Fibroblast of lung (primary cell): Measurements from ENCODE around the gene MVB12A. TPM values are rescaled to one million over a fixed set of nuclear protein-coding genes. Genes with fewer than 3 reads are reported as not detected.

Experiments used
- DNase-seq, 2 donors: peaks; one replicate each; pipeline versions ENCODE4 v3.0.0 to v3.0.0-alpha.2; 2010; ENCODE audit warnings: low read depth in 2 of 2
- H2AFZ ChIP-seq: 2 replicates; pipeline ENCODE4 v1.5.1; 2012; ENCODE audit warnings: low read length, control low read depth, inconsistent platforms
- H3K27ac ChIP-seq: 2 replicates; pipeline ENCODE4 v1.5.1; 2011; ENCODE audit warnings: low read length, control low read depth; ENCODE audit not compliant: insufficient read depth
- H3K27me3 ChIP-seq: 2 replicates; pipeline ENCODE4 v1.5.1; 2011; ENCODE audit warnings: mild to moderate bottlenecking, low read length; ENCODE audit not compliant: control insufficient read depth, insufficient read depth
- H3K36me3 ChIP-seq: 2 replicates; pipeline ENCODE4 v1.5.1; 2011; ENCODE audit warnings: low read length; ENCODE audit not compliant: control insufficient read depth, insufficient read depth
- H3K4me1 ChIP-seq: 2 replicates; pipeline ENCODE4 v1.5.1; 2011; ENCODE audit warnings: low read length; ENCODE audit not compliant: control insufficient read depth, insufficient read depth; ENCODE audit errors: extremely low read depth
- H3K4me2 ChIP-seq: 2 replicates; pipeline ENCODE4 v1.5.1; 2011; ENCODE audit warnings: low read length, control low read depth; ENCODE audit not compliant: insufficient read depth; ENCODE audit errors: extremely low read depth
- H3K4me3 ChIP-seq, 4 experiments: fragments of 200-600 bp in 1 of 4; sonication (generic) in 1 of 4; replicated peaks in 1 of 4; 2 replicates each; pipeline ENCODE4 v1.5.1; 2011 to 2016; ENCODE audit warnings: low read length in 4 of 4, low read depth in 3 of 4, mild to moderate bottlenecking in 3 of 4, control low read depth in 2 of 4, inconsistent platforms in 1 of 4, mixed read lengths in 1 of 4; ENCODE audit not compliant: insufficient read depth in 1 of 4; ENCODE audit errors: control extremely low read depth in 1 of 4
- H3K79me2 ChIP-seq: 2 replicates; pipeline ENCODE4 v1.5.1; 2012; ENCODE audit warnings: mild to moderate bottlenecking, low read length, inconsistent platforms; ENCODE audit not compliant: control insufficient read depth, insufficient read depth
- H3K9ac ChIP-seq: 2 replicates; pipeline ENCODE4 v1.5.1; 2011; ENCODE audit warnings: mild to moderate bottlenecking, low read length, control low read depth; ENCODE audit not compliant: insufficient read depth
- H3K9me3 ChIP-seq: 2 replicates; pipeline ENCODE4 v1.5.1; 2012; ENCODE audit warnings: low read depth, low read length; ENCODE audit not compliant: control insufficient read depth, insufficient read depth
- H4K20me1 ChIP-seq: 2 replicates; pipeline ENCODE4 v1.5.1; 2011; ENCODE audit warnings: low read length; ENCODE audit not compliant: control insufficient read depth, insufficient read depth; ENCODE audit errors: extremely low read depth
- CTCF ChIP-seq, 2 donors: IDR thresholded peaks in 1 of 2; conservative IDR thresholded peaks in 1 of 2; 1 replicate in 1 of 2; 2 replicates in 1 of 2; pipeline ENCODE4 v1.5.1; 2011 to 2012; ENCODE audit warnings: low read length in 2 of 2, control low read depth in 1 of 2, inconsistent platforms in 1 of 2, low read depth in 1 of 2, mild to moderate bottlenecking in 1 of 2
- EZH2 ChIP-seq: IDR thresholded peaks from 2 replicates; pipeline ENCODE4 v1.5.1; 2012; ENCODE audit warnings: low read length, control low read depth, mild to moderate bottlenecking; ENCODE audit errors: missing control alignments
- polyA plus RNA-seq, 2 donors: library from polyadenylated mRNA; depleted of rRNA in 1 of 2; stranded (reverse) in 1 of 2; unstranded in 1 of 2; fragments of >200 nt; gene quantifications; 2 replicates each; pipeline ENCODE4 v1.2.1, GENCODE V29; 2011 to 2012; ENCODE audit warnings: missing spikeins in 1 of 2
- total RNA-seq: library from RNA; depleted of rRNA; stranded (reverse); fragments of >200 nt; gene quantifications from 2 replicates; pipeline ENCODE4 v1.2.1, GENCODE V29; 2014

MVB12A gene
- total and polyA plus RNA-seq, 2 donors (not counting 1 experiment from before 2014, with no cell fraction given) = 24.8 to 34.7 TPM

GRCh38 chr19:17447704-17448130 is 27.9 kb downstream of the MVB12A start:
- Histone ChIP-seq H3K4me3 (peak overlapping the region in 1 of 4 experiments; percentile 10), H3K4me2 (no peak overlapping the region)

DNA sequence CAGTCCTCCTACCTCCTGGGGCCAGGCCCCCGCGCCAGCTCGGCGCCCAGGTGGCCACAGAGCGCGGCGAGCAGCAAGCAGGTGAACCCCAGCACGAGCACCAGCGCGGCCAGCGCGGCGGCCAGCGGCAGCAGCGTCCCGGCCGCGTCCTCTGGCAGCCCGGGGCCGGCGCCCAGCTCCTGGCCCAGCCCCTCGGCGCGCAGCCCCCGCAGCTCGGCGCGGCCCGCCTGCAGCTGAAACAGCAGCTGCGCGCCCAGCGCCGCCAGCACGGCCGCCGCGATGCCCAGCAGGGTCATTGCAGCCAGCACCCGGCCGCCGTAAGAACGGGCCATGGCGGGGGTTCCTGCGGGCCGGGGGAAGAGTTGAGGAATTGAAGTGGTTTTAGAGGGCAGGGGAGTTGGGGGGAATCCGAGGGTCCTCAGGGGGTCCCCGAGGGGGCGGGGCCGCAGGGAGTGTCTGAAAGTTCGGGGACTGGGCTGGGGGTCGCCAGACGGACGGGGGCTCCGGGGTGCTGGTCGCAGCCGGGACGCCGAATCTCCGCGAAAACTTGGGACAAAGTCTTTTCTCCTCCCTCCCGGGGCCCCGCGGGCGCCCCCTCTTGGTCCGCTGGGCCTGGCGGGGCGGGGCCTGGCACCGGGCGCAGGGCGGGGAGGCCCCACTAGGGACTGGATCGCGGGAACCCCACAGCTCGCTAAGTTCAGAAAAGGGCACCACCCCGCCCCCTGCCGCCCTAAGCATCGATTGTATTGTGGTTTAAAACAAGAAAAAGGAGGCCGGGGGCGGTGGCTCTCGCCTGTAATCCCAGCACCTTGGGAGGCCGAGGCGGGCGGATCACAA is 28.5 kb downstream of the MVB12A start, which contains the start of gene TMEM221:
Gene TMEM221 (minus strand): TSS at position 538 of the 837 bp plus-strand sequence. CDS start 206 bp downstream, at position 332.
- peak within 1 kb of the TSS in 3 of 4 experiments; percentile 16 to 52 (median 22) for H3K4me3 ChIP-seq
- H3K4me2 ChIP-seq = peak within 1 kb of the TSS; percentile 64
- H3K9me3 ChIP-seq = no peaks in the 10 kb centered on the region
- H3K9ac ChIP-seq = no peak within 1 kb of the TSS
- no peaks in the 10 kb centered on the region for H3K36me3 ChIP-seq
- H4K20me1 ChIP-seq = no peaks in the 10 kb centered on the region
- no peak within 1 kb of the TSS for H2AFZ ChIP-seq
- DNase-seq = peak in 1 of 2 donors; percentile 16
- no peak within 1 kb of the TSS for H3K27ac ChIP-seq
- H3K4me1 ChIP-seq = no peaks in the 10 kb centered on the region
- TF ChIP-seq CTCF (conservative IDR thresholded peaks at IDR 0.05 in 1 of 2, IDR thresholded peaks at IDR 0.05 in 1 of 2; ENCODE audit: low read depth in 1 of 2, low read length in 2 of 2) (peak; percentile 41 to 45), EZH2 (no peak)
- H3K27me3 ChIP-seq = peaks cover 12% of the 10 kb centered on the region
- H3K79me2 ChIP-seq = no peaks in the 10 kb centered on the region

More at GRCh38 chr19:17447704-17448130, 27.9 kb downstream of the MVB12A start:
- Histone ChIP-seq H3K4me1 (no peaks in the 10 kb centered on the region), H3K79me2 (no peaks in the 10 kb centered on the region), H4K20me1 (no peaks in the 10 kb centered on the region), H3K27me3 (peaks cover 12% of the 10 kb centered on the region), H2AFZ (no peak overlapping the region), H3K9ac (no peak overlapping the region), H3K27ac (no peak overlapping the region), H3K36me3 (no peaks in the 10 kb centered on the region), H3K9me3 (no peaks in the 10 kb centered on the region)
- no peak for DNase-seq
- TF ChIP-seq EZH2 = peak; percentile 24
- no peak for TF ChIP-seq CTCF (conservative IDR thresholded peaks at IDR 0.05 in 1 of 2, IDR thresholded peaks at IDR 0.05 in 1 of 2; ENCODE audit: low read depth in 1 of 2, low read length in 2 of 2)

DNA sequence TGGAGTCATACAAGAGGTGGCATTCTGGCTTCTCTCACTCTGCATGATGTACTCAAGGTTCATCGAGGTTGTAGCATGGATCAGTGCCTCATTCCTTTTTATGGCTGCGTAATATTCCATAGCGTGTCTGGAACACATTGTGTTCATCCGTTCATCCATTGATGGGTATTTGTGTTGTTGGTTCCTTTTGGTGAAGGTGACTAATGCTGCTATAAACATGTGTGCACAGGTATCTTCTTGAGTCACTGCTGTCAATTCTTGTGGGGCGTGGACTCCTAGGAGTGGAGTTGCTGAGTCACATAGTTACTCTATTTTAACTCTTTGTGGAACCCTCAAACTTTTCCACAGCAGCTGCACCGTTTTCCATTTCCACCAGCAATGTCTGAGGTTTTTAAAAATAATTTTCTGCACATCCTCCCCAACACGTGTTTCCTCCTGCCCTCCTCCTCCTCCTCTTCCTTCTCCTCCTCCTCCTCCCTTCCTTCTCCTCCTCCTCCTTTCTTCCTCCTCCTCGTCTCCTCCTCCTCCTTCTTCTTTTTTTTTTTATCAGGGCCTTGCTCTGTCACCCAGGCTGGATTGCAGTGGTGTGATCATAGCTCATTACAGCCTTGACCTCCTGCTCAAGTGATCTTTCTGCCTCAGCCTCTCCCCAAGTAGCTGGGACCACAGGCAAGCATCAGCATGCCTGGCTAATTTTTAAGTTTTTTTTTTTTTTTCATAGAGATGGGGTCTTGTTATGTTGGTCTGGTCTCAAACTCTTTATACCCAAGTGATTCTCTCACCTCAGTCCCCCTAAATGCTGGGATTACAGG is 30.6 kb downstream of the MVB12A start:
- Histone ChIP-seq H3K4me2 (no peak overlapping the region), H3K4me1 (no peaks in the 10 kb centered on the region), H3K9ac (no peak overlapping the region), H4K20me1 (no peaks in the 10 kb centered on the region), H3K27me3 (peaks cover 15% of the 10 kb centered on the region), H3K79me2 (no peaks in the 10 kb centered on the region), H3K4me3 (no peak overlapping the region), H3K27ac (no peak overlapping the region), H3K9me3 (no peaks in the 10 kb centered on the region), H3K36me3 (no peaks in the 10 kb centered on the region), H2AFZ (no peak overlapping the region)
- no peak for DNase-seq
- no peak for TF ChIP-seq EZH2
